Lung (tissue), 12 donors: Measurements from ENCODE around the gene BIVM. TPM values are rescaled to one million over a fixed set of nuclear protein-coding genes. Genes with fewer than 3 reads are reported as not detected.

Source experiments
- ATAC-seq: fragments of 200-7000 bp; cut with Tn5 transposase; one replicate; pipeline ENCODE4 v1.9.1; 2020; ENCODE audit warnings: moderate number of reproducible peaks; ENCODE audit not compliant: insufficient read depth, low FRiP score
- DNase-seq, 3 donors: peaks; one replicate each; pipeline ENCODE4 v3.0.0-alpha.2; 2013 to 2017
- H3K27ac ChIP-seq, 2 donors: one replicate each; pipeline ENCODE4 v1.5.1; 2013; ENCODE audit warnings: mild to moderate bottlenecking in 2 of 2, moderate library complexity in 2 of 2, control low read depth in 1 of 2, inconsistent platforms in 1 of 2, low read depth in 1 of 2, low read length in 1 of 2
- H3K27me3 ChIP-seq, 3 donors: one replicate each; pipeline ENCODE4 v1.5.1; 2013; ENCODE audit warnings: low read length in 2 of 3; ENCODE audit not compliant: control insufficient read depth in 3 of 3, insufficient read depth in 3 of 3
- H3K36me3 ChIP-seq, 4 donors: one replicate each; pipeline ENCODE4 v1.5.1; 2013; ENCODE audit warnings: low read length in 4 of 4, mild to moderate bottlenecking in 1 of 4, moderate library complexity in 1 of 4; ENCODE audit not compliant: control insufficient read depth in 4 of 4, insufficient read depth in 4 of 4
- H3K4me1 ChIP-seq, 5 donors: one replicate each; pipeline ENCODE4 v1.5.1; 2013; ENCODE audit warnings: low read length in 5 of 5, mild to moderate bottlenecking in 2 of 5, moderate library complexity in 1 of 5; ENCODE audit not compliant: control insufficient read depth in 5 of 5, insufficient read depth in 5 of 5
- H3K4me3 ChIP-seq: one replicate; pipeline ENCODE4 v1.5.1; 2013; ENCODE audit warnings: mild to moderate bottlenecking, control low read depth, moderate library complexity
- H3K9ac ChIP-seq, 2 donors: one replicate each; pipeline ENCODE4 v1.5.1; 2013; ENCODE audit warnings: low read length in 2 of 2, control low read depth in 1 of 2; ENCODE audit not compliant: insufficient read depth in 1 of 2
- H3K9me3 ChIP-seq, 4 donors: one replicate each; pipeline ENCODE4 v1.5.1; 2013; ENCODE audit warnings: low read length in 3 of 4, mild to moderate bottlenecking in 1 of 4, moderate library complexity in 1 of 4; ENCODE audit not compliant: control insufficient read depth in 4 of 4, insufficient read depth in 3 of 4
- WGBS, 2 donors: extraction: QIAGEN DNeasy Blood & Tissue Kit; methylation state at CpG; one replicate each; pipeline ENCODE4 v1.1.7; 2013; 5-methylcytosine and 5-hydroxymethylcytosine counted together
- polyA plus RNA-seq, 2 donors: library from polyadenylated mRNA; stranded (reverse); fragments of 200-250 nt; gene quantifications; one replicate each; pipeline ENCODE4 v1.2.1, GENCODE V29; 2013
- total RNA-seq, 2 donors: library from RNA; depleted of rRNA in 1 of 2; stranded (reverse); fragments of >200 nt in 1 of 2; gene quantifications; one replicate each; pipeline ENCODE4 v1.2.1, GENCODE V29; 2014 to 2021
- TF ChIP-seq, protein P1 (sequence below): IDR thresholded peaks from 2 replicates; pipeline ENCODE4 v1.5.1; 2012; ENCODE audit warnings: mild to moderate bottlenecking; ENCODE audit errors: control extremely low read depth, extremely low read depth
- donor health status: control.
- donor health status: control.
- donor health status: Bipolar disorder and iron deficiency.
- donor health status: healthy.
- donor health status: DM: yes; HTN: yes; CAD: no.

The BIVM gene
- total and polyA plus RNA-seq, 4 donors, result 5.5 to 38.4 (median 13.1) TPM

DNA sequence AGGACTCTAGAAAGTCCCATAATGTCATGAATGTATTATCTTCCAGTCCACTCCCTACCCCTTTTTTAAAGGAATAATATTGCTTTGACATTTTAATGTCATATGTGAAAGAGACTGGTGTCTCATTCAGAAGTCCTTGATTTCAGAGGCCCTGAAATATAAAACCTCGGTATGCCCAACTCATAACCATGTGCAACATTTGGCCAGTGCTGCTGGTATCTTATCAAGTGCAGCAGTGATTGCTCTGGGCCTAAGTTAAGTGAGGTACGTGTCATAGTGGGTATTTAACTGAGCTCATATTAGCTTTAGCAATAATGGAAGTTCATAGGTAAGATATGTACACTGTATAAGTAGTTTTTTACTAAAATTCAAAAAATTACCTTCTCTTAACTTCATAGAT lies 40.1 kb upstream of the BIVM start:
- ATAC-seq, result no peak
- Histone ChIP-seq H3K27ac (no peak overlapping the region), H3K36me3 (no peaks in the 10 kb centered on the region), H3K4me3 (no peak overlapping the region), H3K9me3 (no peaks in the 10 kb centered on the region), H3K4me1 (no peaks in the 10 kb centered on the region), H3K9ac (no peak overlapping the region), H3K27me3 (no peaks in the 10 kb centered on the region)
- 87 to 90% methylated on average over 2 of the region's 2 CpGs for WGBS, 2 donors
- DNase-seq, result no peak
- TF ChIP-seq, protein P1, sequence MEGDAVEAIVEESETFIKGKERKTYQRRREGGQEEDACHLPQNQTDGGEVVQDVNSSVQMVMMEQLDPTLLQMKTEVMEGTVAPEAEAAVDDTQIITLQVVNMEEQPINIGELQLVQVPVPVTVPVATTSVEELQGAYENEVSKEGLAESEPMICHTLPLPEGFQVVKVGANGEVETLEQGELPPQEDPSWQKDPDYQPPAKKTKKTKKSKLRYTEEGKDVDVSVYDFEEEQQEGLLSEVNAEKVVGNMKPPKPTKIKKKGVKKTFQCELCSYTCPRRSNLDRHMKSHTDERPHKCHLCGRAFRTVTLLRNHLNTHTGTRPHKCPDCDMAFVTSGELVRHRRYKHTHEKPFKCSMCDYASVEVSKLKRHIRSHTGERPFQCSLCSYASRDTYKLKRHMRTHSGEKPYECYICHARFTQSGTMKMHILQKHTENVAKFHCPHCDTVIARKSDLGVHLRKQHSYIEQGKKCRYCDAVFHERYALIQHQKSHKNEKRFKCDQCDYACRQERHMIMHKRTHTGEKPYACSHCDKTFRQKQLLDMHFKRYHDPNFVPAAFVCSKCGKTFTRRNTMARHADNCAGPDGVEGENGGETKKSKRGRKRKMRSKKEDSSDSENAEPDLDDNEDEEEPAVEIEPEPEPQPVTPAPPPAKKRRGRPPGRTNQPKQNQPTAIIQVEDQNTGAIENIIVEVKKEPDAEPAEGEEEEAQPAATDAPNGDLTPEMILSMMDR, result no peak

DNA sequence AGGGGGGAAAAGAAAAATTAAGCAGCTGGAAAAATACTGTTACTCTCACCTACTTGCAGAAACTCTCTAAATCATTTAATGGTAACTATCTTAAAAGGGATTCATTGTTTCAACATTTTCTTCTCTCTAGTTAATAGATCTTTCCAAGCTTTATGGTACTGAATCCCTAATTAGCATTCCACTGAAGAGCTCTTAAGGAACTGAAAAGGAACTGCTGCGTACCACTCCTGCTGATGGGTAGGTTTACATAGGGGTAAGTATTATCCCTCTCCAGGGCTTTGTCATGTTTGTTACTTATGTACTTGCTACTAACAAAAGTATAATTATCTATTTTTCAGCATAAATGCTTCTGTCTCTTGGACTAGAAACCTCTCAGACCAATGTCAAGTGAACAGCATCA lies 37.8 kb upstream of the BIVM start:
- H3K36me3 ChIP-seq, result no peaks in the 10 kb centered on the region
- no peaks in the 10 kb centered on the region for H3K9me3 ChIP-seq
- H3K4me1 ChIP-seq, result no peaks in the 10 kb centered on the region
- no peak for ATAC-seq
- no peaks in the 10 kb centered on the region for H3K27me3 ChIP-seq
- H3K9ac ChIP-seq, result no peak overlapping the region
- 87% methylated on average over 1 of the region's 1 CpG for WGBS, 2 donors
- no peak overlapping the region for H3K4me3 ChIP-seq
- DNase-seq, result no peak
- TF ChIP-seq, protein P1, result no peak
- H3K27ac ChIP-seq, result no peak overlapping the region

DNA sequence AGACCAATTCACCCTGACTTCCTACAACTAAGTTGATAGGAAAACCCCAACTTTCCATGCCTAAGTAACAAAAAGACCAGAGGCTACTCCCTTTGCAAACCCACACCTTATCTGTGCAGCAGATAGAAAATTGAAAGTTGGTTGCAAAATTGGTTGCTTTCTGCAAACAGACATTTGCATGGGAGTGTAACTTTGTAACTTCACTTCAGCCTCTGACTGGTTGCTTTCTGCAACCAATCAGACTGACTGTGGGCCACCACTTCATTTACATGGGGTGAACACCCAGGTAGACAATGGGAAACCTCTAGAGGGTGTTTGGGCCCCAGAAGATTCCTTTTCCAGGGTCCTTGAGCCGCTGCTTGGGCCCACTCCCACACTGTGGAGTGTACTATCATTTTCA lies 35.2 kb upstream of the BIVM start:
- no peak for DNase-seq
- no peaks in the 10 kb centered on the region for H3K4me1 ChIP-seq
- H3K9me3 ChIP-seq, result no peaks in the 10 kb centered on the region
- 93 to 96% methylated on average over 1 of the region's 1 CpG for WGBS, 2 donors
- no peak overlapping the region for H3K9ac ChIP-seq
- H3K4me3 ChIP-seq, result no peak overlapping the region
- no peaks in the 10 kb centered on the region for H3K27me3 ChIP-seq
- no peak overlapping the region for H3K27ac ChIP-seq
- H3K36me3 ChIP-seq, result no peaks in the 10 kb centered on the region
- no peak for ATAC-seq
- TF ChIP-seq, protein P1, result no peak

DNA sequence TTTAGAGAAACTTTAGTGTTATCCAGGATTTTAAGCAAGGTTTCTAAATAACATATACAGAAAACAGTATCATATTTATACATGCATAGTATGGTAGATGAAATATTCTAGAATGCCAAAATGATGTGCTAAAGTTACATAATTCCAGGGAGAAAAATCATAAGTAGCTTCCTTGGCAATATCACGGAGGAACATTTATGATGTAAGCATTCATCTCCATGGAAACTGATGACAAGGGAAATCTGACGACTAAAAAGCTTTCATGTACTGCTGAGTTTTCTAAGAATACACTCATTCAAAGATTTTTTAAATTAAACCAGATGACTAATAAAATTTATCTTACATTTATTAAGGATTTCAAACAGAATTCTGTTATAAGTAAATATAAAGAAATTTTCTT lies 30.0 kb upstream of the BIVM start:
- Histone ChIP-seq H3K9ac (no peak overlapping the region), H3K4me3 (no peak overlapping the region), H3K36me3 (no peaks in the 10 kb centered on the region), H3K4me1 (peaks cover 0 to 9% (median 5%) of the 10 kb centered on the region in 5 donors), H3K9me3 (no peaks in the 10 kb centered on the region), H3K27me3 (no peaks in the 10 kb centered on the region), H3K27ac (no peak overlapping the region)
- 57 to 79% methylated on average over 2 of the region's 2 CpGs for WGBS, 2 donors
- ATAC-seq (no peak), DNase-seq (peak in 2 of 3 donors; percentile 44 to 58)
- TF ChIP-seq, protein P1, result no peak
